CD4-positive, alpha-beta T cell treated with Interferon alpha-2 for 1 hour (primary cell): ENCODE measurements around the gene CSE1L.
"Not testable (repeated sequence)": the region's sequence is repeated elsewhere in the genome, so short reads cannot be mapped to it uniquely, and the experiment has no call there.

ENCODE experiments used
- DNase-seq, 2 donors: peaks; one replicate each; pipeline ENCODE4 v3.0.0-alpha.2; 2020 to 2022

Gene CSE1L

DNA sequence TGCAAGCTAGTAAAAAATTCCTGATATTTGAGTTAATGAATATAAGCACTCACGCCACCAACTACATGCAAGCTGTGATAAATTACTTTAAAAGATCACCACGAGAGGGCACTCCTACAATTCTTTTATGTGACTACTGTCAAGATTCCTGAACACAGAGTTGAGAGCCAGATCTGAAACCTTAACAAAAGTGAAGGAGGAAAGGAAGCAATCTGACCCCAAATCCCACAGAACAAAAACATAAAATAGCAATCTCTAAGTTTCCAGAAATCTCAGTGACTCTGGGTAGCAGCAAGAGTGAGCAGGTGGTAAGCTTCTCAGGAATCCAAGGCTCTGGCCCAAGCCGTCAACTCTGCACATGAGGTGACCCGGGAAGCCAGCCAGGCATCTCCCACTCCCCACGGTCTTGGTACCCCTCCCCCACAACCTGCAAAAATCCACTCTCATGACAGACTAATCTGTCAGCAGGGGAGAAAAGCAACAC is 86.9 kb downstream of the CSE1L start:
- peak; percentile 6 to 73 for DNase-seq

DNA sequence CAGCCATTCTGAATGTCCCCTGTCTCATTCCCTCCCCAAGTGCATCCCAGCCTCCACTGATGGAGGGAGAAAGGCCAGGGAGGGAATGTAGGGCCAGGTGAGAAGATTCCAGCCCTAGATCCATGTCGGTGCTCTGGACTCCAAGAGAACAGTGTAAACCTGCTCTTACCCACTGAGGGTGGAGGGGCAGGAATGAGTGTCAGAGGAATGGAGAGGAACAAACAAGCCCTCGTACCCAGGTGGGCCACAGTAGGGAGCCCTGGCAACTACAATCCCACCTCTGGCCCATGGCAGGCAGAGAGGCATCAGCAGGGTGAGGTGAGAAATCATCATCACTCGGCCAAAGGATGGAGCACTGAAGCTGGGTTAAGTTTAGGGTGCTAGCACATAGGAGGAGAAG is 87.5 kb downstream of the CSE1L start:
- no peak for DNase-seq

DNA sequence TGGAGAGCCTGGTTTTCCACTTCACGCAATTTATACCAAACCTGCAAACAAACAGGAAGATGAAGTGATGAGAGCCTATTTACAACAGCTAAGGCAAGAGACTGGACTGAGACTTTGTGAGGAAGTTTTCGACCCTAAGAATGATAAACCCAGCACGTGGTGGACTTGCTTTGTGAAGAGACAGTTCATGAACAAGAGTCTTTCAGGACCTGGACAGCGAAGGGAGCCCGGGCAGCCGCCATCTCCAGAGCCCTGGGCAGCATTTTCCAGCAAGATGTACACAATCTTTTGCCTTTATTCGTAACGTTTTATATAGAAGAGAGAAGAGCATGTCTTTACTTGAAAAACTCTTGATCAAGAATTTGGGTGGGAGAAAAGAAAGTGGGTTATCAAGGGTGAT is 88.7 kb downstream of the CSE1L start:
- DNase-seq: not testable (repeated sequence)

DNA sequence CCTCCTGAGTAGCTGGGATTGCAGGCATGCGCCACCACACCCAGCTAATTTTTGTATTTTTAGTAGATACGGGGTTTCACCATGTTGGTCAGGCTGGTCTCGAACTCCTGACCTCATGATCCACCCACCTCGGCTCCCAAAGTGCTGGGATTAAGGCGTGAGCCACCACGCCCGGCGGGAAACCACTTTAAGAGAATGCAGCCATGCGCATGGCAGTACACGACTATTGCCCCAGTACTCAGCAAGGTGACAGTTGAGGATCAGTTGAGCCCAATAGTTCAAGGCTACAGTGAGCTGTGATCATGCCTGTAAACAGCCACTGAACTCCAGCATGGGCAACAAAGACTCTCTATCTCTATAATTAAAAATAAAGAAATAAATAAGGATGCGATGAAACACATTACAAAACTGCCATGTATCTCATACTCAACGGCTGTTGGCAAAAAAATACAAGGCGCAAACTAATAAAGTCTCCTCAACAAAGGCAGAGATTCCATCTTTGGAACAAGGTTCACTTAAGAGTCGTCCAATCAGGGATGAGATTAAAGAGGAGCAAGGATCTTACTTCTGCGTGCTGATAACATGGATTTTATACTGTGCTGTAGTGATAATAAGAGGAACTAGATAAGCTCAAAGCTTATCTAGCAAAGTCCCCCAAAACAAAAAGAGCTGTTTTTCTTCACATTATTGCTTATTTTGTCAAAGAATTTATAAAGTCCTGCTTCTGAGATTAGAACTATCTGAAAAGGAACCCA is 90.9 kb downstream of the CSE1L start:
- DNase-seq: no peak

DNA sequence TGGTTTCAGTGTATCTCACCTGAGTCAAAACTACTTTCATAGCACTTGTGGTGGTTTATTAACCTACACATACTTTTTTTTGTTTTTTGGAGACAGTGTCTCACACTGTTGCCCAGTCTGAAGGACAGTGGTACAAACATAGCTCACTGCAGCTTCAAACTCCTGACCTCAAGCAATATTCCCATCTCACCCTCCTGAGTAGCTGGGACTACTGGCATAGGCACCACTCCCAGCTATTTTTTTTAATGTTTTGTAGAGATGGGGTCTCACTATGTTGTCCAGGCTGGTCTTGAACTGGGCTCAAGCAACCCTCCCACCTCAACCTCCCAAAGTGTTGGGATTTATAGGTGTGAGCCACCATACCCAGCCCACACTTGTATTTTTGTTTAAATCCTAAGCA is 92.3 kb downstream of the CSE1L start:
- DNase-seq: no peak

DNA sequence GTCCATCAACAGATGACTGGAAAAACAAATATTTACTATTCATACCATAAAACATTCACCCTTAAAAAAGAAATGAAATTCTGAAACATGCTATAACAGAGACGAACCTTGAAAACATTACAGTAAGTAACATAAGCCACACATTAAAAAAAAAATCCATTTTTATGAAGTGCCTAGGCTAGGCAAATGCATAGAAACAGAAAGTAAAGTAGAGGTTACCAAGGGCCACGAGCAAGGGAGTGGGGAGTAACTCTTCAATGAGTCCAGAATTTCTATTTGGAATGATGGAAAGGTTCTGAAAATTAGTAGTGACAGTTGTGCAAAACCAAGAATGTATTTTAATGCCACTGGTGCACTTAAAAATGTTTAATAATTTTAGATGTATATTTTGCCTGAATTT is 94.3 kb downstream of the CSE1L start:
- DNase-seq: no peak

DNA sequence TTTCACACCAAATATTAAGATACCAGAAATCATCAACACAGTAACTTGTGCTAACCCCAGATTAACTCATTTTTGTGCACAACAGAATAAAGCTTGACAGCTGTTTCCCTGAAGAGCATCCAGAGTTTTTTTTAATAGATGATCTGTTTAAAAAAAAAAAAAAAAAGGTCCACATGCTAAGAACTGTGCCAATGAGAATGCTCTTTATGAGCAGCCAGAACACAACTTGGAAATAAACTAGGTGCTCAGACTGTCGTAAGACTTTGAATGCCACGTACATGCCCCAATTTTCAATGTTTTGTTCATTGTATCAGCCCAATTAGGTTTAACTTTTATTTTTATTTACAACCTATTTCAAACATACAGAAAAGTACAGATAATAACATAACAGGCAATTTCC is 94.7 kb downstream of the CSE1L start:
- no peak for DNase-seq
